HG03103 (cell line): ENCODE data around the gene CDH11.

Source experiments
- ATAC-seq: cut with Tn5 transposase; IDR thresholded peaks from one replicate; pipeline ENCODE4 v1.9.1; 2021; ENCODE audit warnings: low read depth; ENCODE audit not compliant: unreplicated experiment

Gene CDH11

DNA sequence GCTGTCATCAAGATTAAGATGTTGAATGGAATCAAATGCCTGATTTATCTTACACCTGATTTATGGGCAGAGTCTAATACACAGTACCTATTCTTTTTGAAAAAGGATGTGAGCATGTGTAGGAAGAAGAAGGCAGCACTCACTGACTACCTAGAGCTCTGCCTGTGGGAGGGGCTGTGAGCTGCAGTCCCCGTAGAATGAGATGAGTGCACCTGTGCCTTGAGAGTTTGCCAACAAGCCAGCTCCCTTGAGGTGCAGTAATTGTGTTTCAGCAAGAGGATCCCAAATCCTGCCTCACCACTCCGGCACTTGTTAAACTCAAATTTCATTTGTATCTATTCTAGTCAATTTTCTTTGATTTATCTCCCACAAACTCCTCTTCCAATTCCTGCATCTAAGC is 46.0 kb downstream of the CDH11 start:
- ATAC-seq: no peak

DNA sequence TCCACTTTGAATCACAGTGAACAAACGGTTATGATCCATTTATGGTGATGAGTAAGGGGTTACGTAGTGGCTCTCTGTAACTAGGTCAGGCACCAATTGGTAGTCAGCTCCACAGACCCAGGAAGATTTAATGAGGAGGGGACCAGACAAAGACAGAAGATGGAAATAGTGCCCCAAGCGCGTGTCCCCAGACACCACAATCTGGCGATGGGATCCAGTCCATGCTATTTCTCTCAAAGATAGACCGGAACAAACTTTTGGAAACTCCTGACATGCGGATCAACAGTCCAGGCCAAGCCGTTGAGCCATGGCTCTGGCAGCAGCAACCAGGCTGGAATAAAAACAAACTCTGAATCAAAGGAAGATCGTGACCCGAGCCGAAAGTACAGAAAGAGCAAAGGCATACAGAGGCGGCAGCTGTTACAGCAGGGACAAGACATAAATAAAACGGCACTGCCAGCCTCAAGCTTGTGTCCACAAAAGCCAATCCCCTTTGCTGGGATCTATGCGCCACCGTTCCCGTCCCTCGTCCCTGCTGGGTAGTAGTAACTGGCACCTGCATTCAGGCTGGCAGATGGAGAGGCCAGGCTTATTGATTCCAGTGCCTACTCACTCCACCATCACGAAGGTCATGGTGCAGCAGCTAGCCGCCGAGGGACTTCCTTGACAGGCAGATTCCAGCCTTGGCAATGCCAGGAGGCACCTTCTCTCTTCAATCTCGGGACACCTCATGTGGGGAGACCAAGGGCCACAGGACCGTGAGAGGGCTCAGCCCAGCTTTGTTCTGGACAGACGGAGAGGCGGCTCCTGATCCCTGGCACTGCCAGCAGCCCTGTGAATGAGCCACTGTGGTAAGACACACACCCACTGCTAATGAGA is 50.2 kb downstream of the CDH11 start:
- no peak for ATAC-seq

DNA sequence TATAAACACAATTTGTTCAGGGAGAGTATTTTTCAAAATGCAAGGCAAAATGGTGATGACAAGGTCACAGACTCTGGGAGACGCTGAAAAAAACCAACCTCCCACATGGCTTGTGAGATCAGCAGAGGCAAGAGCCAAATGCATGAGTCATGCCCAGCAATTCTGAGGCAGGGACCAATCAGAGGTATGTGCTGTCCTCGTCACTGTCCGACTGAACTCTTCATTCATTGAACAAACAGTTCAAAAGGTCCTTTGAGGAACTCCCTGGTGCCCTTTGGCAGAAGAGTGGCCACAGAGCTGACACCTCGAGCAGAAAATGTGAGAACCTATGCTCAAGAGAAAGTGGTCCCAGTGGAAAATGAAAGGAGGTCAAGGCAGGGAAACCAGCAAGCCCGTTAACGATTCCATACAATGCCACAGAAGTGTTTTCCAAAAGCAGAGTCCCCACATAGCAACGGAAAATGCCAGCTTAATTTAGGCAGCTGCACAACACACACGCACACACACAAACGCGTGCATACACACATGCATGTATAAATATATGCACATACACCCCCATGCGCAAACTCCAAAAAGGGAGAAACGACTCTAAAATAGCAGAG is 50.9 kb downstream of the CDH11 start:
- no peak for ATAC-seq

DNA sequence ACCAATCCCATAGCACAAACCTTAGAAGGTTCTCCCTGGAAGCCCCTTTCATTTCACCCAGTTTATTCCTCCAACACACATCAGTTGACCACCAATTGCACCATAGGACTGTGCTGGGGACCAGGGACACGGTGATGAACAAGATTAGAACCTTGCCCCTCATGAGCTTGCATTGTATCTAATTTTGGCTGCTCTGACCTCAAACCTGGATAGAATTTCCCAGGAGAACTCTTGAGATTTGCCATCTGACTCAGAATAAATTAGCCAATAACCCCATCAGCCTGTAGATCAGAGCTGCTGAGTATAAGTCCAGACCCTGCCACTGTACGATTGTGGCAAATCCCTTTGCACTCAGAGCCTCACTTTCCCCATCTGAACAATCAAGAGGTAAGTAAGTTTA is 52.1 kb downstream of the CDH11 start:
- ATAC-seq: no peak

DNA sequence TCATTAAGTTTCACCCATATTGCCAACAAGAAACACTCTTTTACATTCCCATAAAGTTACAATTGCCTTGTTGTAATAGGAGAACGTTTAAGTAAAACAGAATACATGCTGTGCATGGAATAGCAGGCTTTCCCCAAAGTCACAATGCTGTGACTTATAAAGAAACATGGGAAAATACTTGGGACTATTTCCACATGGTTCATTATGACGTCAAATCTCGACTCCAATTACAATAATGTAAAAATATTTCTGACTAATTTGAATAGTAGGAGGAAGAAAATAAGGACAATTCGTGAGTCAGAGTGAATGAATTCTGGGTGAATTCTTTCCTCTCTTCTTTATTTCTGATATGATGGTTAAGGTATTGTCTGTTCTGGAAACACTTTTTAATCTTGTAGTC is 52.8 kb downstream of the CDH11 start:
- ATAC-seq: no peak

DNA sequence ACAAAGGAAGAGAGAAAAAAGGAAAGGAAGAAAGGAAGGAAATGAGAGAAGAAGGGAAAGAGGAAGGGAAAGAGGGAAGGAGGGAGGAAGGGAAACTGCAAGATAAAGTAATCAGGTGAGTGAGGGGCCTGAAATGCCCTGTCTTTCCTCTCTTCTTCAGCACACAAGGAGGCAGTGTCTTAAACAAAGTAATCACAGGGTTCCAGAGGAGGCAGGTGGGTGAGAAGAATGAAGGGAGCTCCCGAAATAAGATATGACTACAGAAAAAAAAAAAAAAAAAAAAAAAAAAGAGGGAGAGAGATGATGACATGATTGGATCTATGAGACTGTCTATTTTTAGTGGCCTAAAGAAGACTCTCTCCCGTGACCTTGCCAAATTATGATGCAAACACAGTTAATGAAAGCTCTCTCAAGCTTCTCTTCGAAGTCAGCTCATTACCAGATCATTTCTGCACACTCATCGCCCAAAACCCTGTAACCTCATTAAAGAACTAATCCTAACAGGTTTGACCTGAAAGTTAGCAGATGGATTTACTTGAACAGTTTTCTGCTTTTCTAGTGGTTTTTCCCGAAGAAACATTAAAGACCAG is 53.6 kb downstream of the CDH11 start:
- ATAC-seq: no peak

DNA sequence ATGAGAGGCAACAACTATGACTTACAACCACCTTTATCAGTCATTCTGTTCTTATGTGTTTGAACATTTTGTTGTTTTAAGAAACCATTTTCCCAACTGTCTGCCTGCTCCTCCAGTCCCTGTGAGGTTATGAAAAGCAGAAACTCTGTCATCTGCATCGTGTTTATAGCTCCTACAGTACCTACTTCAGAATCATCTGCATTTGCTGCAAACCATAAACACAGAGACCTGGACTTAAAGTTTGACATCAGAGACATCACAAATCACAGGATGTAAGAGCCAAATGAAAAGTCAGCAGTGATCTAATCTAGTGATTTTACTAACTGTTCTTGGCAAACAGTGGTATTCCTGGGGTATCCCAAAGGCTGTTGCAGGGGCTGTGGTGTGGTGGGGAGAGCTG is 55.2 kb downstream of the CDH11 start:
- ATAC-seq: no peak

DNA sequence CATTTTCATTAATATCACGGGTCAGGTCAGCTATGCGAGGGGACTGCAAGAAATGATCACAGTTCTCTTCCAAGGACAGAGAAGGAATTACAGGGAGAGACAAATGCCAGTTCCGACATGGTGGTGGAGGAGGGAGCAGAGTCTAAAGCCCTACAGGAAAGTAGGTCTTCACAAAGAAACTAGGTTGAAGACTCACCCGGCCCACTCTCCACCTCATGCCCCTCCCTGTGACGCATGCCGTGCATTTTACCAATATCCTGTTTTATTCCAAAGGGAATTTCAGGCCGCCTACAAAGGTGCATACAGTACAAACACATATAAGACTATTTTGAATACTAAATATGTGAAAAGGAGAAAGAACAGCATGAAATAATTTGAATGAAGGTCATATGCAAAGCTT is 56.8 kb downstream of the CDH11 start:
- ATAC-seq: no peak

DNA sequence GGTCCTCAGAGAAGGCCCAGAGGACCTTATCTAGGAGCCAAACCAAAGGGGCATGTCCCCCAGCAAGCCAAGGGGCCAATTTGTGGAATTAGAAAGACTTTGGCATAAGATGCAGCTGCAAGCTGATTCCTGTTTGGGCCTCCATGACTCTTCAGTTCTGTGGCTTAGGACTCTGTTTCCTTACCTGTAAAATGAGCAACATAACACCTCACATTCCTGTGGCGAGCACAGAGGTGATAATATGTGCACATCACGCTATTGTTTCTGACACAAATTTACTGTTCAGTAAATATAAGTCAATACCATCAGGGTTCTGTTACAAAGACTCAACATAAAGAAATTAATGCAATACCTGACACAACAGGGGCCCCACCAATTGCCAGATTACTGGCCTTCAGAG is 57.7 kb downstream of the CDH11 start:
- ATAC-seq: no peak

DNA sequence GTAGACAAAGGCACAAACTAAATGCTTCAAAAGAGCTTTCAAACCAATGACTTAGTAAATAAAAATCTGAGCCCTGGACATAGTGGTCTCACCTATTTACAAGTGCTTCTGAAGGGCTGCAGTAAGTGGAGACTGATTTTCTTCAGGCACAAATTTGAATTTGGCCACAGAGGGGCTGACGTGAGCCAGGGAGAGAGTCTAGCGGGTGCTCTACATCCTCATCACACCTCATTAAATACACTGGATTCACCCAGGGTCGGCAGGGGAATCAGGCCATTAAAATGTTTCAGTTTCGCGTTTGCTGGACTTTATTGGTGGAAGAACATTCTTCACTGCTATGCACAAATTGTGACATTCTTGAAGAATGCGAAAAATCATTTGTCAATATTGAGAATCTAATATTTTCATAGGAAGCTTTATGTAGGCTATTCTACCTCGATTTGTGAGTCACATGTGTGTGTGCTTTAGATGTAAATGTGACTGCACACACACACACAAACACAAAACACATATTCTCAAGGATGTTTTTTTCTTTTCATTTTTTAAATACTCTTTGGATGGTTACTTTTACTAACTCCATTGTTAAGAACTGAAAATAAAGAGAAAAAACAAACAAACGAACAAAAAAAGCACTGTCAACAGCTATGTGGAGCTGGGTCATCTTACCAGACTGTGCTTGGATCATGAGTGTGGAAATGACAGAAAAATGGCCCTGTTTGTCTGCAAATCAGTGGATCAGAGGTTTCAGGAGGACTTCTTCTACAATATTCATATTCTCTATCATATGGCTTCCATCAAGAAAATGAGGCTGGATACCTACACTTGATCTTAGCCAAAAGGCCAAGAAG is 58.9 kb downstream of the CDH11 start:
- ATAC-seq: no peak

DNA sequence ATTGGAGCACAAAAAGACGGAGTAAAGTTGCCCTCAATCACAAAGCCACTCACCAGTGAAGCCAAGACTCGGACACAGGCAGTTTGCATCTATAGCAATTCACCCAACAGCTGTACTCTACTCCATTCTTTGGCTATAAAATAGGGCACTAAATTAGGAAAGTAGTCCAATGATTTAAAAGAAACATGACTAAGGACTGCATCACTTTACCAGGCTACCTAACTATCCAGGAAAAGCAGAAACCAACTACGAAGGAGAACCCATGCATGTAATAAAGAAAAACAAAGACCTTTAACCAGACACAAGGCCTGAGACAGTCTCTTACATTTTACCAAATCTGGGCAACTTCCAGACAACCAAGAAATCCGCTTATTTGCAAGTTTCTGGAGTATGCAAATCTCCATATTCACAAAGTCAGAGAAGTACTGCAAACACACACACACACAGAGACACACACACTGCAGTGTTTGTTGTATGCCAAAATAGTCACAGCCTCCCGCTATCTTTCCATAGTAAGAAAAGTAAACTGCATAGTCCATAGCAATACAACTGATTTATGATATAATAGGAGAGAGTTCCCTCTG is 59.8 kb downstream of the CDH11 start:
- no peak for ATAC-seq

DNA sequence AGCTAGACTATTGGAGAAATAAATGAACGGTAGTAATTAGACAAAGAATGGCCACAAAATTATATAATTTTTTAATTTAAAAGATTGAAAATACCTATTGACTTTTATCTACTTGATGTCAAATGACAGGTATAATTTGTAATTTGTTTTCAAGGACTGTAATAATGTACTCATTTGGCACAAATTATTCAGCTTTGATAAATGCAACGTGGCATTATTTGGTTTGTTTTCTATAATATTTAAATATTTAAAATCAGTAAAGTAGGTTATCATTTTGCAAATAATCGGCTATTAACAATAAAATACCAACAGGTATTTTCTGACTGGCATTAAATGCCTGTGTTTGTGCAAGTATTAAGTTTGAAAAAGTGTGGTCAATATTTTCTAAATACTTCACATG is 60.6 kb downstream of the CDH11 start:
- no peak for ATAC-seq

DNA sequence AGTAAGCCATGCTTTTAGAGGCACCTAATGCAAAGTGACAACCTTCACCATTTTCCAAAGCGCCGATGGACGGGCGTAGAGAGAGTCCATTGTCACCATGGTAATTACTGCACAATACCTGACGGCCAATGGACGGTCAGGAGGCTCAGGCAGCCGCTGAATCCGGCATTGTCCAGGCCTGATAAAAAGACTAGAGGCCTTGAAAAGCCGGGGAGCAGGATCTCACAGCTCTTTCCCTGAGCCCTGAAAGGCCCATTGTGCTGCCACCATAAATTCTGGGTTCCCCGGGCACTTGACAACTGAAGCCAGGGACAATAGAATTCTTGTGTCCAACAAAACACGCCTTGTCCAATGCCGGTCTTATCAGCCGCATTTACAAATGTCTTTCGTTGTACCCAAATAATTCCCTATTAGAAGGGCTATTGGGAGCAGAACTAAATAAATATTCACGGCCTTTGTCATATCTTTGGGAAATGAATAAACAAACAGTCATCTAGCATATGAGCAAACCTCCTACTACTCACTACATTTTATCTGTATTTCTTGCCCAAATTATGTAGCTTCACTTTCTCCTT is 62.4 kb downstream of the CDH11 start:
- no peak for ATAC-seq

DNA sequence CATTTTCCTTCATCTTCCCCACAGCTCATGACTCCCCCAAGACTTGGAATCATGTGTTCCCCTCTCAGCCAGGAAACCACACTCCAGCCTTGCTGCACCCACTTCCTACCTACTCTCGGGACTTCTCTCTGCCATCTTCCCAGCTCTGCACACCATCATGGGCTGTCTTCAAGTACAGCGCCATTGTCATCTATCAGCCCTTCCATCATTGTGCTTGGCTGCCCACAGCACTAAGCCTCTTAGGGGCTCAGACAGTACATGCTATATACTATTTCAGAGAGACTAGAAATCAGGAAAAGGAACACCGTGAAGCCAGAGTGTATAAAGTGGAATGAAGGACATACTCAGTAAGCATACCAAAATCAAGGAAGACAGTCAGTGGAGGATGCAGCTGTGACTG is 64.7 kb downstream of the CDH11 start:
- no peak for ATAC-seq

DNA sequence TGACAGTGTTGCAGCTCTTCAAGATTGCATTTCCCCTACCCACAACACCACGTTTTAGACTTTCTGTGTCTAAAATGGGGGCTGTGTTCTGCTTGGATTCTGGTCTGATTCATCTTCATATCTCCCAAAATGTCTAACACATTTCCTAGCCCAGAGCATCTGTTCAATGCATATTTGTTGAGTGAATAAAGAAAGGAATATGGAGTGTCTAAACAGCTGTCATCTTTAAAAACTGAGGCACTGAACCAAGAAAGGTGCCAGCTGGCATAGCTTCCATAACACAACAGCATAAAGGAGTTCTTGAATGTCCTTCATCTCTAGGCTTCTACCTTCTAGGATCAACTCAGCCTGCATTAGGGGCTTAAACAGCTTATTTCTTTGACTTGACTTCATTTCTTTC is 67.4 kb downstream of the CDH11 start:
- no peak for ATAC-seq

DNA sequence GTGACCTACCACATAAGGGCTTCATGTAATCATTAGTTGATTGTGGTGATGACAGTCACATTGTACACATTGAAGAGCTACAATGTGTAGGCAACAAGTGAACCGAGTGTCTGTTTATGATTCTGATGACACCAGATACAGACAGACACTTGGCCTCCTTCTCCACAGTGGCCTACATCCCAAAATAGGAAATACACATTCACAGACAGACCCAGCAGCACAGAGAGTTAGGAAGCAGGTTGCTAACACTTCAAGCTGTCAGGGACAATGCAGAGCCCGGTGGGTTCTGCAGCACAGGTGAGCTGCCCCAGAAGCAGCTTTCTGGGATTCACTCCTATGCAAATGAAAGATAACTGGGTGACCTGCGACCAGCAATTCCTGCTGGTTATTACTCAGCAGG is 72.2 kb downstream of the CDH11 start:
- no peak for ATAC-seq

DNA sequence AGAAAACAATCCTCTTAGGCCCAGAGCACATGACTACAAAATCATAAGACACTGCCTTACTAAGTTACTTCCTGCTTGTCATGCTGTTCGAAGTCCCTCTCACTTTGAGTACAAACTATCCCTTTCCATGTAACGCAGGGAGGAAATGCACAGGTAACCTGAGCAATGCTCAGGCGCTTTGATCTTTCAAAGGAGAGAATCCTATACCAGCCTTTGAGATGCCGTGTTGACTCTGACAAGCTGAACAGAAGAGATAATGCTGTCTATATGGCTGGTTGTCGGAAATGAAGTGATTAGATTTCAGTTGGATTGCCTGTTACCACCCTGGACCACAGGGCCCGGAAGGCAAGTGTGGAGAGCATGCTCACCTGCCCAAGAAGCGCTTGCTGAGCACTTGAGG is 75.9 kb downstream of the CDH11 start:
- ATAC-seq: no peak

DNA sequence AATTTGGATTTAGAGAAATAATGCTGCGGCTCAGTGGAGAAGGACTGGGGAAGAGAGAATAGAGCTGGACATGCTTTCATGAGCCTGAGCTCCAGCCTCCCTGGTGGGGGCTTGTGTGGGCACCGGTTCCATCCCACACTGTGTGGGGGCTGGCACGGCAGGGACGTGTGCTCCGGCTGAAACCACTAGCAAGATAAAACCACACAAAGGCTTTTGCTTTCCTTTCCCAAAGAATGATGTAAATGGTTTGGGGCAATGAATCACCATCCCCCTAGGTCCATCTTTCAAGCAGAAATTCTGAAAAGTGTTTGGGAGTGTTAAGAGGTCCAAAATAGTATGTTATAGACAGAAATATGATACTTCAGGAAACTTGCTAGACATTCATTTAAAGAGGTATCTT is 77.0 kb downstream of the CDH11 start:
- ATAC-seq: no peak

DNA sequence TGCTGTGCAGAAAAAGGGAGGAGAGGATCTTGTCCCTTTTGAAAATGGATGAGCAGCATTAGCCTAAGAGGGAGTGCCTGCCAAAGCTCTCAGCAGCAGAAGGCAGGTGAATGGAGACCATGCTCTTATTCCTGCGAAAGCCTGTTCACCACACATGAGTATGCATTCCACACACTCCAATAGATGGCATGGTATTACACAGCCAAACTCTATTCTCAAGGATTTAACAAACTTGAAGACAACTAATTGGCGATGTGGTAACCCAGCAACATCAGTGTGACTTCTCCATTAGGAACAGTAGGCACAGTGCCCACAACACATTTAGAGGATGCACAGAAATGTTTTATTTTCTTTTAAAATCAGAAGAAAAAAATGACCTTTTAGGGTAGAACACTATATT is 77.8 kb downstream of the CDH11 start:
- ATAC-seq: no peak
